Calu3 (cell line): ENCODE results near the gene BBX. TPM values are rescaled to one million over a fixed set of nuclear protein-coding genes. Genes with fewer than 3 reads are reported as not detected.

Experiments used
- BruUV-seq: library from RNA; stranded (reverse); fragments of 400-500 nt; replicated peaks from 2 replicates; lab custom pipeline; 2021; lab: Mats Ljungman, UMichigan
- CTCF ChIA-PET: fragments of 300-600 bp; sonication (Branson Sonifier 250); formaldehyde crosslinking; loops from one replicate; lab custom pipeline; 2022; ENCODE audit warnings: antibody characterized with exemption; lab: Charles Lee
- DNase-seq: peaks from one replicate; pipeline ENCODE4 v3.0.0; 2022
- H3K27ac Mint-ChIP-seq: one replicate; pipeline ENCODE4 v1.8.0; 2022; ENCODE audit warnings: mixed read lengths; ENCODE audit not compliant: unreplicated experiment
- H3K27me3 Mint-ChIP-seq: one replicate; pipeline ENCODE4 v1.8.0; 2022; ENCODE audit warnings: mixed read lengths; ENCODE audit not compliant: unreplicated experiment
- H3K36me3 Mint-ChIP-seq: one replicate; pipeline ENCODE4 v1.8.0; 2022; ENCODE audit warnings: mild to moderate bottlenecking, moderate library complexity, mixed read lengths; ENCODE audit not compliant: insufficient read depth, unreplicated experiment
- H3K4me1 Mint-ChIP-seq: one replicate; pipeline ENCODE4 v1.8.0; 2022; ENCODE audit warnings: mild to moderate bottlenecking, low read depth, mixed read lengths; ENCODE audit not compliant: unreplicated experiment
- H3K4me3 Mint-ChIP-seq: one replicate; pipeline ENCODE4 v1.8.0; 2022; ENCODE audit warnings: mild to moderate bottlenecking, low read depth, moderate library complexity, mixed read lengths; ENCODE audit not compliant: unreplicated experiment
- H3K9me3 Mint-ChIP-seq: one replicate; pipeline ENCODE4 v1.8.0; 2022; ENCODE audit warnings: low read depth, mixed read lengths; ENCODE audit not compliant: unreplicated experiment
- intact Hi-C: fragments of 100-400 bp; cut with micrococcal nuclease; formaldehyde crosslinking; loops from one replicate; pipeline ENCODE4 v1.10.0; 2022; ENCODE audit not compliant: unreplicated experiment
- total RNA-seq: library from RNA; stranded (reverse); gene quantifications from 2 replicates; pipeline ENCODE4 v1.2.3, GENCODE V29; 2022
- TF ChIP-seq, protein P1 (sequence below): fragments of 200-600 bp; IDR thresholded peaks from one replicate; pipeline ENCODE4 v1.8.0; 2022; ENCODE audit warnings: antibody characterized with exemption; ENCODE audit not compliant: unreplicated experiment

Gene BBX
- total RNA-seq, 1 experiment from 2014 or later, result 66.9 TPM

DNA sequence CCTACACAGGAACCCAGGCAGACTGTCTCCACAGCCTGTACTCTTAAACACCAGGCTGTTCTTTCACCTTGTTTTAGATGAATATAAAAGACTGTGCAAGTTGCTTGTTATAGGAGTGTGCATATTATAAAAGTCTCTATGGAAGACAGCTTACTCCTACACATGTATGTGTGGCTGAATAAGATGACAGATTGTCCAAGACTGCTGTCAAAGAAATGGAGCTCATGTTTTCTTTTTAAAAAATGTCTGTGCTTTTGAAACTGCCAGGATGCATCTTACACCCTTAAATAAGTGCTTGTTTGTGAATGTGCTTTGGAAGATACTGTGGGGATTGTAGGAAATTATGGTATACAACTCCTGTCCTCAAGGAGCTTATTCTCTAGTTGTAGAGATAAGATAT, 237.4 kb downstream of the BBX start:
- intact Hi-C loops, result no loop called here
- no peaks in the 10 kb centered on the region for H3K36me3 Mint-ChIP-seq
- H3K27me3 Mint-ChIP-seq, result no peaks in the 10 kb centered on the region
- DNase-seq, result no peak
- no TSS peak for BruUV-seq
- no peak overlapping the region for H3K27ac Mint-ChIP-seq
- CTCF ChIA-PET, result no interaction called here
- no peaks in the 10 kb centered on the region for H3K9me3 Mint-ChIP-seq
- TF ChIP-seq, protein P1, sequence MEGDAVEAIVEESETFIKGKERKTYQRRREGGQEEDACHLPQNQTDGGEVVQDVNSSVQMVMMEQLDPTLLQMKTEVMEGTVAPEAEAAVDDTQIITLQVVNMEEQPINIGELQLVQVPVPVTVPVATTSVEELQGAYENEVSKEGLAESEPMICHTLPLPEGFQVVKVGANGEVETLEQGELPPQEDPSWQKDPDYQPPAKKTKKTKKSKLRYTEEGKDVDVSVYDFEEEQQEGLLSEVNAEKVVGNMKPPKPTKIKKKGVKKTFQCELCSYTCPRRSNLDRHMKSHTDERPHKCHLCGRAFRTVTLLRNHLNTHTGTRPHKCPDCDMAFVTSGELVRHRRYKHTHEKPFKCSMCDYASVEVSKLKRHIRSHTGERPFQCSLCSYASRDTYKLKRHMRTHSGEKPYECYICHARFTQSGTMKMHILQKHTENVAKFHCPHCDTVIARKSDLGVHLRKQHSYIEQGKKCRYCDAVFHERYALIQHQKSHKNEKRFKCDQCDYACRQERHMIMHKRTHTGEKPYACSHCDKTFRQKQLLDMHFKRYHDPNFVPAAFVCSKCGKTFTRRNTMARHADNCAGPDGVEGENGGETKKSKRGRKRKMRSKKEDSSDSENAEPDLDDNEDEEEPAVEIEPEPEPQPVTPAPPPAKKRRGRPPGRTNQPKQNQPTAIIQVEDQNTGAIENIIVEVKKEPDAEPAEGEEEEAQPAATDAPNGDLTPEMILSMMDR, result no peak
- H3K4me3 Mint-ChIP-seq, result no peak overlapping the region
- H3K4me1 Mint-ChIP-seq, result no peaks in the 10 kb centered on the region

DNA sequence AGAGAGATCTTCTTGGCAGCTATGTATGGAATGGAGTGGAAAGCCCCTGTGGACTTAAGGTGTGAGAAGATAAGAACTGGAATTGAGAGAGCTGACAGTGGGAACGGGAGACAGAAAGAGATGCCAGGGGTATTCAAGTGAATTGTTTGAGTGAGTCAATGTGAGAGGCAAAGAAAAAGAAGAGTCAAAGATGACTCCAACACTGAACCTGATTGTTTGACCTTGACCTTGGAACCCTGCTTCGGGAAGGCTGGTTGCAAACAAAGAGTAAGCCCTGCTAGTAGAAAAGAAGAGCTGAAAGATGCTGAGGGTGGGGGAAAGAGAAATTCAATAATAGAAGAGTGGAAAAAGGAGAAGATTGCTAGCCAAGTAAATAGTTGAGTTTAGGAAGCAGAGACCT, 238.6 kb downstream of the BBX start:
- CTCF ChIA-PET, result no interaction called here
- Mint-ChIP-seq H3K4me3 (no peak overlapping the region), H3K27me3 (no peaks in the 10 kb centered on the region), H3K36me3 (no peaks in the 10 kb centered on the region), H3K4me1 (no peaks in the 10 kb centered on the region), H3K27ac (no peak overlapping the region), H3K9me3 (no peaks in the 10 kb centered on the region)
- BruUV-seq, result no TSS peak
- TF ChIP-seq, protein P1, result no peak
- intact Hi-C loops, result no loop called here
- DNase-seq, result no peak

DNA sequence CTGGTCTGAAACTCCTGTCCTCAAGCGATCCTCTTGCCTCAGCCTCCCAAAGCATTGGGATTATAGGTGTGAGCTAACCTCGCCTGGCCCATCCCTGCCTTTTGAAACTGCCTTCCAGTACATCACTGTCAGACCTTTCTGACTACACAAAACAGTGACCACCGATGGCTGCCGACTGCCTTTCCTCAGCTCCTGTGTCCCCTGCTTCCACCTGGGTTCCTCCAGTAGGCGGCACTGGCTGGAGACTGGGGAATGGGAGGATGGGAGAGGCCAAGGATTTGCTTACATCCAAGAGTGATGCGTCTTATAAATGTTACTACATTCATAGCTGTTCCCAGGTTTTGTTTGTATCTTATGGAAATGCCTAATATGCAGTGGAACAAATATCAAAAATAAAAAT, 242.8 kb downstream of the BBX start:
- DNase-seq, result no peak
- TF ChIP-seq, protein P1, result no peak
- Mint-ChIP-seq H3K4me1 (peaks cover 1% of the 10 kb centered on the region), H3K27me3 (no peaks in the 10 kb centered on the region), H3K9me3 (no peaks in the 10 kb centered on the region), H3K4me3 (no peak overlapping the region), H3K27ac (no peak overlapping the region), H3K36me3 (no peaks in the 10 kb centered on the region)
- intact Hi-C loops, result no loop called here
- CTCF ChIA-PET, result no interaction called here
- BruUV-seq, result no TSS peak

DNA sequence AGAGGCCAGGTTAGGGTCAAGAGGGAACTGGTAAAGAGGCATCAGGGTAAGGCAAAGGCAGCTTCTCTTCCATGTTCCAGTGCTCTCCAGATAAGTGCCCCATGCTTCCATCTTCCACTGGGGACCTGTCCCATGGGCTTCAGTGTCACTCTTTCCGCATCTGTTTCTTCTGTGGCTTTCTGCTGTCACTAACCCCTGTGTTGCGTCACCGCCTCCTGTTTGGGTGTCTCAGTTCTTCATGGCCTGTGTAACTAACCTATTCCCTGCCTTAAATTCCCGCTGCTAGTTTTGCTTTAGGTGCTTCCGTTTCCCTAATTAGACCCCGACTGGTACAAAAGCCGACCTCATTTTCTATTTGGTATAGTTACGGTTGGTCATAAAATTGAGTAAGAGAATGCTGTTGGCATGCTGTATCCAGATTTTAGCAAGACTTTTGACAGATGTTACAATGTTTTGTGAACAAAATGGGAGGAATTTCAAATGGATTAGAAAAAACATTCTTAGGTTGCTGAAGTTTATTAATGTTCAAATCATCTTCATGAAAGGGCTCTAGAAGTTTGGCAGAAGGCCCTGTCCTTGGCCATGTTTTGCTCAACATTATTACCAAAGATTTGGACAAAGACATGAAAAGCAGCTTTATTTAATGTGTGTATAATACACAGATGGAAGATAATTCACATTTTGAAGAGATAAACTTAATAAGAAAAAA, 245.3 kb downstream of the BBX start:
- intact Hi-C loops, result no loop called here
- Mint-ChIP-seq H3K4me1 (peaks cover 27% of the 10 kb centered on the region), H3K9me3 (no peaks in the 10 kb centered on the region), H3K36me3 (no peaks in the 10 kb centered on the region), H3K4me3 (no peak overlapping the region), H3K27ac (no peak overlapping the region), H3K27me3 (no peaks in the 10 kb centered on the region)
- no peak for DNase-seq
- no TSS peak for BruUV-seq
- CTCF ChIA-PET, result no interaction called here
- TF ChIP-seq, protein P1, result no peak
